A673 (cell line): ENCODE measurements around the gene BNC2. TPM values are rescaled to one million over a fixed set of nuclear protein-coding genes. Genes with fewer than 3 reads are reported as not detected.

Experiments
- BruUV-seq: library from RNA; stranded (reverse); fragments of 400-500 nt; replicated peaks from 2 replicates; lab custom pipeline; 2021; lab: Mats Ljungman, UMichigan
- CTCF ChIA-PET: fragments of 300-600 bp; sonication (Branson Sonifier 250); formaldehyde crosslinking; loops from one replicate; lab custom pipeline; 2022; ENCODE audit warnings: antibody characterized with exemption; lab: Charles Lee
- POLR2A ChIA-PET: fragments of 300-600 bp; sonication (Branson Sonifier 250); formaldehyde crosslinking; loops from one replicate; lab custom pipeline; 2022; ENCODE audit warnings: antibody characterized with exemption; ENCODE audit not compliant: low non-redundant PET; lab: Charles Lee
- DNase-seq: peaks from one replicate; pipeline ENCODE4 v3.0.0-alpha.2; 2015; ENCODE audit warnings: low spot score
- H3K27ac ChIP-seq: fragments of 200-600 bp; sonication (generic); 2 replicates; pipeline ENCODE4 v1.5.1; 2016; ENCODE audit warnings: mixed run types, low read depth, mild to moderate bottlenecking, mixed read lengths, antibody characterized with exemption, low read length; ENCODE audit not compliant: poor library complexity, severe bottlenecking
- H3K27me3 ChIP-seq: fragments of 200-600 bp; sonication (generic); replicated peaks from 2 replicates; pipeline ENCODE4 v1.6.1; 2017; ENCODE audit warnings: mixed run types, low read depth, mild to moderate bottlenecking, mixed read lengths, antibody characterized with exemption, low read length; ENCODE audit not compliant: insufficient read depth, poor library complexity
- H3K36me3 ChIP-seq: fragments of 200-600 bp; sonication (generic); 2 replicates; pipeline ENCODE4 v1.6.1; 2016; ENCODE audit warnings: mixed run types, mild to moderate bottlenecking, mixed read lengths, antibody characterized with exemption, low read length; ENCODE audit not compliant: insufficient read depth, poor library complexity, severe bottlenecking
- H3K4me1 ChIP-seq: fragments of 200-600 bp; sonication (generic); 2 replicates; pipeline ENCODE4 v1.6.1; 2017; ENCODE audit warnings: mixed run types, mild to moderate bottlenecking, mixed read lengths, antibody characterized with exemption, low read length; ENCODE audit not compliant: insufficient read depth, poor library complexity, severe bottlenecking
- H3K4me3 ChIP-seq: fragments of 200-600 bp; sonication (generic); 2 replicates; pipeline ENCODE4 v1.5.1; 2016; ENCODE audit warnings: low read depth, mixed run types, mild to moderate bottlenecking, mixed read lengths, low read length; ENCODE audit not compliant: poor library complexity, severe bottlenecking
- H3K9me3 ChIP-seq: fragments of 200-600 bp; sonication (generic); 2 replicates; pipeline ENCODE4 v1.6.1; 2016; ENCODE audit warnings: mixed run types, low read depth, mild to moderate bottlenecking, mixed read lengths, antibody characterized with exemption, low read length; ENCODE audit not compliant: poor library complexity, severe bottlenecking
- CTCF ChIP-seq: fragments of 300-800, 200-600 bp; sonication (generic); conservative IDR thresholded peaks from 2 replicates; pipeline ENCODE4 v1.5.1; 2017; ENCODE audit warnings: low read depth, mild to moderate bottlenecking, antibody characterized with exemption, low read length, moderate library complexity, mixed read lengths
- EZH2 ChIP-seq: fragments of 200-600 bp; sonication (generic); IDR thresholded peaks from 2 replicates; pipeline ENCODE4 v1.6.1; 2017; ENCODE audit warnings: borderline replicate concordance, low read depth, mild to moderate bottlenecking, mixed read lengths, antibody characterized with exemption, low read length; ENCODE audit not compliant: poor library complexity, severe bottlenecking
- intact Hi-C: fragments of 100-400 bp; cut with micrococcal nuclease; formaldehyde crosslinking; loops from one replicate; pipeline ENCODE4 v1.10.0; 2022; ENCODE audit not compliant: unreplicated experiment
- total RNA-seq: library from RNA; stranded (reverse); gene quantifications from 2 replicates; pipeline ENCODE4 v1.2.3, GENCODE V29; 2021

The BNC2 gene
- total RNA-seq, 1 experiment from 2014 or later: 0.45 TPM

GRCh38 chr9:16809912-16810610 is 60.4 kb downstream of the BNC2 start:
- Histone ChIP-seq H3K27me3 (no peaks in the 10 kb centered on the region), H3K4me3 (no peak overlapping the region), H3K27ac (no peak overlapping the region), H3K36me3 (no peaks in the 10 kb centered on the region), H3K4me1 (no peaks in the 10 kb centered on the region), H3K9me3 (no peaks in the 10 kb centered on the region)
- CTCF ChIA-PET: no interaction called here
- intact Hi-C loops: no loop called here
- BruUV-seq: no TSS peak
- TF ChIP-seq CTCF: no peak
- no peak for TF ChIP-seq EZH2
- no peak for DNase-seq
- POLR2A ChIA-PET: no interaction called here

- POLR2A ChIA-PET: no interaction called here
- no peak overlapping the region for H3K4me3 ChIP-seq
- intact Hi-C loops: no loop called here
- H3K4me1 ChIP-seq: no peaks in the 10 kb centered on the region
- DNase-seq: no peak
- TF ChIP-seq EZH2 (no peak), CTCF (no peak)
- no peak overlapping the region for H3K27ac ChIP-seq
- H3K27me3 ChIP-seq: no peaks in the 10 kb centered on the region
- no peaks in the 10 kb centered on the region for H3K9me3 ChIP-seq
- CTCF ChIA-PET: no interaction called here
- H3K36me3 ChIP-seq: no peaks in the 10 kb centered on the region
- no TSS peak for BruUV-seq
These were observed 63.8 kb downstream of the BNC2 start for GRCh38 chr9:16806674-16807073.

GRCh38 chr9:16803648-16804047 is 66.8 kb downstream of the BNC2 start:
- DNase-seq: no peak
- Histone ChIP-seq H3K9me3 (no peaks in the 10 kb centered on the region), H3K36me3 (no peaks in the 10 kb centered on the region), H3K27me3 (no peaks in the 10 kb centered on the region), H3K4me1 (no peaks in the 10 kb centered on the region), H3K4me3 (no peak overlapping the region), H3K27ac (no peak overlapping the region)
- CTCF ChIA-PET: no interaction called here
- intact Hi-C loops: no loop called here
- BruUV-seq: no TSS peak
- no peak for TF ChIP-seq EZH2
- no peak for TF ChIP-seq CTCF
- POLR2A ChIA-PET: no interaction called here
